OCI-LY7 (cell line): ENCODE results near the gene CWC27. TPM values are rescaled to one million over a fixed set of nuclear protein-coding genes. Genes with fewer than 3 reads are reported as not detected.

ENCODE experiments used
- BruUV-seq: library from RNA; stranded (reverse); fragments of 400-500 nt; replicated peaks from 2 replicates; lab custom pipeline; 2021; lab: Mats Ljungman, UMichigan
- CTCF ChIA-PET: fragments of 300-600 bp; sonication (Branson Sonifier 250); formaldehyde crosslinking; loops from one replicate; lab custom pipeline; 2022; ENCODE audit warnings: antibody characterized with exemption; ENCODE audit not compliant: unreplicated experiment; lab: Charles Lee
- POLR2A ChIA-PET: fragments of 300-600 bp; sonication (Branson Sonifier 250); formaldehyde crosslinking; loops from one replicate; lab custom pipeline; 2022; ENCODE audit warnings: antibody characterized with exemption; lab: Charles Lee
- DNase-seq: peaks from one replicate; pipeline ENCODE4 v3.0.0-alpha.2; 2015; ENCODE audit warnings: low spot score
- H2AFZ ChIP-seq: fragments of 200-600 bp; sonication (generic), shearing (Covaris generic); 2 replicates; pipeline ENCODE4 v1.6.1; 2014; ENCODE audit warnings: mild to moderate bottlenecking, antibody characterized with exemption, low read length, moderate library complexity
- H3K27ac ChIP-seq: fragments of 200-600 bp; sonication (generic); 2 replicates; pipeline ENCODE4 v1.5.1; 2014; ENCODE audit warnings: mixed run types, low read depth, mild to moderate bottlenecking, moderate library complexity, low read length, inconsistent platforms; ENCODE audit not compliant: poor library complexity, severe bottlenecking
- H3K36me3 ChIP-seq: fragments of 200-600 bp; sonication (generic); 2 replicates; pipeline ENCODE4 v1.6.1; 2014; ENCODE audit warnings: mild to moderate bottlenecking, antibody characterized with exemption, low read length, moderate library complexity, mixed read lengths; ENCODE audit not compliant: insufficient read depth
- H3K4me1 ChIP-seq: fragments of 200-600 bp; sonication (generic); 2 replicates; pipeline ENCODE4 v1.5.1; 2014; ENCODE audit warnings: mild to moderate bottlenecking, low read length; ENCODE audit not compliant: insufficient read depth, poor library complexity, severe bottlenecking
- H3K4me2 ChIP-seq: fragments of 200-600 bp; sonication (generic); 2 replicates; pipeline ENCODE4 v1.6.1; 2014; ENCODE audit warnings: mild to moderate bottlenecking, low read length
- H3K4me3 ChIP-seq: fragments of 200-600 bp; sonication (generic); 2 replicates; pipeline ENCODE4 v1.5.1; 2014; ENCODE audit warnings: mild to moderate bottlenecking, low read depth, low read length; ENCODE audit not compliant: poor library complexity, severe bottlenecking
- H3K79me2 ChIP-seq: fragments of 200-600 bp; sonication (generic); 2 replicates; pipeline ENCODE4 v1.6.1; 2016; ENCODE audit warnings: low read depth, mild to moderate bottlenecking, low read length, moderate library complexity, mixed read lengths; ENCODE audit not compliant: insufficient read depth
- H3K9me2 ChIP-seq: fragments of 200-600 bp; sonication (generic); 2 replicates; pipeline ENCODE4 v1.6.1; 2016; ENCODE audit warnings: mild to moderate bottlenecking, low read length, mixed read lengths; ENCODE audit not compliant: insufficient read depth
- H3K9me3 ChIP-seq: fragments of 200-600 bp; sonication (generic); 2 replicates; pipeline ENCODE4 v1.6.1; 2014; ENCODE audit warnings: mild to moderate bottlenecking, mixed run types, low read length, mixed read lengths
- H4K20me1 ChIP-seq: fragments of 200-600 bp; sonication (generic); 2 replicates; pipeline ENCODE4 v1.6.1; 2014; ENCODE audit warnings: mild to moderate bottlenecking, antibody characterized with exemption, low read length, moderate library complexity, mixed read lengths; ENCODE audit not compliant: insufficient read depth
- CTCF ChIP-seq: fragments of 200-600 bp; sonication (generic); conservative IDR thresholded peaks from 2 replicates; pipeline ENCODE4 v1.5.1; 2014; ENCODE audit warnings: mild to moderate bottlenecking, antibody characterized with exemption, low read length, moderate library complexity, mixed read lengths
- EZH2phosphoT487 ChIP-seq: fragments of 200-600 bp; sonication (generic); IDR thresholded peaks from 2 replicates; pipeline ENCODE4 v1.6.1; 2018; ENCODE audit warnings: low read depth, borderline replicate concordance, mild to moderate bottlenecking, mixed run types, antibody characterized with exemption, low read length, moderate library complexity, mixed read lengths
- intact Hi-C: fragments of 100-400 bp; cut with micrococcal nuclease; formaldehyde crosslinking; loops from one replicate; pipeline ENCODE4 v1.10.0; 2022; ENCODE audit not compliant: unreplicated experiment
- total RNA-seq, 2 experiments: library from RNA; depleted of rRNA in 1 of 2; stranded (reverse); fragments of >200 nt in 1 of 2; shearing (Covaris generic) in 1 of 2; gene quantifications; 2 replicates each; pipeline ENCODE4 v1.2.3, GENCODE V29; 2014 to 2022

Gene CWC27
- total RNA-seq, 2 experiments from 2014 or later: 15.4 to 33.1 TPM

- Histone ChIP-seq H3K4me1 (no peaks in the 10 kb centered on the region), H3K36me3 (peaks cover 8% of the 10 kb centered on the region), H3K9me2 (no peaks in the 10 kb centered on the region), H4K20me1 (no peaks in the 10 kb centered on the region), H2AFZ (no peak overlapping the region), H3K27ac (no peak overlapping the region), H3K9me3 (no peaks in the 10 kb centered on the region), H3K4me2 (no peak overlapping the region), H3K4me3 (no peak overlapping the region), H3K79me2 (no peaks in the 10 kb centered on the region)
- ChIA-PET POLR2A (interaction anchor here (0.6 to 1.0 kb wide), 4 partner anchors 24 to 1526 kb away, joined by 3 to 4 read pairs (median 3); partner anchors contain the start of gene CWC27), CTCF (no interaction called here)
- TF ChIP-seq EZH2phosphoT487: no peak
- TF ChIP-seq CTCF: no peak
- no TSS peak for BruUV-seq
- DNase-seq: no peak
- intact Hi-C loops: no loop called here
Measured at GRCh38 chr5:64744914-64745313, 23.8 kb upstream of the CWC27 start.

GRCh38 chr5:64746446-64746845 lies 22.3 kb upstream of the CWC27 start:
- no TSS peak for BruUV-seq
- Histone ChIP-seq H3K36me3 (no peaks in the 10 kb centered on the region), H3K4me1 (no peaks in the 10 kb centered on the region), H3K4me3 (no peak overlapping the region), H3K79me2 (no peaks in the 10 kb centered on the region), H3K9me2 (no peaks in the 10 kb centered on the region), H3K9me3 (no peaks in the 10 kb centered on the region), H2AFZ (no peak overlapping the region), H3K27ac (no peak overlapping the region), H3K4me2 (no peak overlapping the region), H4K20me1 (no peaks in the 10 kb centered on the region)
- ChIA-PET POLR2A (no interaction called here), CTCF (no interaction called here)
- intact Hi-C loops: no loop called here
- DNase-seq: no peak
- TF ChIP-seq CTCF (no peak), EZH2phosphoT487 (no peak)

GRCh38 chr5:64749385-64749784 lies 19.3 kb upstream of the CWC27 start:
- Histone ChIP-seq H3K36me3 (peaks cover 17% of the 10 kb centered on the region), H2AFZ (no peak overlapping the region), H3K9me2 (no peaks in the 10 kb centered on the region), H4K20me1 (no peaks in the 10 kb centered on the region), H3K4me3 (no peak overlapping the region), H3K9me3 (no peaks in the 10 kb centered on the region), H3K79me2 (0 out of 2 replicates have a peak, but pooled peaks cover under 1% of the 10 kb centered on the region), H3K4me1 (no peaks in the 10 kb centered on the region), H3K27ac (no peak overlapping the region), H3K4me2 (no peak overlapping the region)
- POLR2A ChIA-PET: interaction anchor here (0.7 to 2.0 kb wide), 6 partner anchors 9 to 367 kb away, joined by 3 to 11 read pairs (median 5); no protein-coding TSS in a partner anchor
- no TSS peak for BruUV-seq
- TF ChIP-seq EZH2phosphoT487 (no peak), CTCF (no peak)
- CTCF ChIA-PET: no interaction called here
- no peak for DNase-seq
- intact Hi-C loops: no loop called here
